Ovary (tissue), 9 donors: Measurements from ENCODE around the gene CASTOR1. TPM values are rescaled to one million over a fixed set of nuclear protein-coding genes. Genes with fewer than 3 reads are reported as not detected.
A peak's percentile ranks its signal among the peaks of the same experiment; 100 is the strongest.

Experiments
- DNase-seq, 5 donors: peaks; one replicate each; pipeline ENCODE4 v3.0.0-alpha.2; 2019 to 2020
- H3K27ac ChIP-seq, 2 donors: fragments of 200-600 bp; one replicate each; pipeline versions ENCODE4 v1.5.1 to v1.8.0; 2019 to 2022
- H3K27me3 ChIP-seq: fragments of 200-600 bp; one replicate; pipeline ENCODE4 v1.8.0; 2022
- H3K36me3 ChIP-seq: fragments of 200-600 bp; sonication (generic); one replicate; pipeline ENCODE4 v1.5.1; 2019
- H3K4me1 ChIP-seq: one replicate; pipeline ENCODE4 v1.8.1; 2013; ENCODE audit warnings: mild to moderate bottlenecking, moderate library complexity; ENCODE audit not compliant: insufficient read depth
- H3K4me3 ChIP-seq: fragments of 200-600 bp; sonication (generic); one replicate; pipeline ENCODE4 v1.5.1; 2017
- H3K9me3 ChIP-seq, 2 donors: fragments of 200-600 bp in 1 of 2; sonication (generic) in 1 of 2; one replicate each; pipeline versions ENCODE4 v1.5.1 to v1.8.1; 2013 to 2019; ENCODE audit warnings: mild to moderate bottlenecking in 1 of 2, moderate library complexity in 1 of 2
- CTCF ChIP-seq, 3 donors: fragments of 450-650 bp in 2 of 3; fragments of 200-600 bp in 1 of 3; IDR thresholded peaks; one replicate each; pipeline versions ENCODE4 v1.5.1 to v1.8.0; 2016 to 2022; ENCODE audit warnings: antibody characterized with exemption in 3 of 3, mild to moderate bottlenecking in 1 of 3
- EP300 ChIP-seq: sonication (generic); formaldehyde crosslinking; IDR thresholded peaks from one replicate; pipeline ENCODE4 v1.6.1; 2017; ENCODE audit warnings: antibody characterized with exemption
- POLR2A ChIP-seq: fragments of 450-650 bp; IDR thresholded peaks from one replicate; pipeline ENCODE4 v1.6.1; 2017; ENCODE audit warnings: antibody characterized with exemption, mild to moderate bottlenecking, moderate library complexity
- WGBS, 3 donors: extraction: QIAGEN DNeasy Blood & Tissue Kit in 1 of 3; methylation state at CpG; one replicate each; pipeline versions ENCODE4 v1.1.5 to v1.1.7; 2013 to 2017; 5-methylcytosine and 5-hydroxymethylcytosine counted together
- intact Hi-C, 4 donors: fragments of 100-400 bp; cut with DNase I; formaldehyde crosslinking; loops; one replicate each; pipeline versions ENCODE4 v1.11.0 to v1.15.1; 2022 to 2023
- polyA plus RNA-seq, 2 donors: library from polyadenylated mRNA; stranded (reverse); fragments of 200-250 nt in 1 of 2; fragments of 350-450 nt in 1 of 2; fragmentation: Illumina TruSeq in 1 of 2; extraction: RNeasy Lipid Tissue Mini Kit (QIAGEN cat#74804) in 1 of 2; gene quantifications; one replicate each; pipeline ENCODE4 v1.2.3, GENCODE V29; 2013 to 2014
- total RNA-seq, 7 donors: library from RNA; depleted of rRNA in 2 of 7; stranded (reverse); fragments of >200 nt in 2 of 7; fragmentation: NEBNext Ultra II Directional in 3 of 7; extraction: Animal tissue kit (Norgen Biotek cat#: 25700) in 3 of 7; gene quantifications; one replicate each; pipeline versions ENCODE4 v1.1.0 to v1.2.4, GENCODE V29; 2016 to 2023
- donor health status: DM: no; HTN: no; CAD: no; lungs with moderate emphysema.
- donor health status: DM: no; HTN: no; CAD: no.
- donor health status: Bipolar disorder and iron deficiency.
- donor health status: DM: yes; HTN: yes; CAD: no.
- donor health status: DM: no; HTN: no; CAD: no.
- donor health status: DM: yes; HTN: yes; CAD: no.

CASTOR1 gene
- total and polyA plus RNA-seq, 9 donors: 3.1 to 31.2 (median 20.6) TPM

- Histone ChIP-seq H3K4me1 (no peaks in the 10 kb centered on the region), H3K27ac (no peak overlapping the region), H3K9me3 (no peaks in the 10 kb centered on the region), H3K36me3 (no peaks in the 10 kb centered on the region), H3K4me3 (no peak overlapping the region), H3K27me3 (no peaks in the 10 kb centered on the region)
- DNase-seq: no peak
- 80 to 95% (median 83%) methylated on average over 9 of the region's 9 CpGs for WGBS, 3 donors
- intact Hi-C loops: loop anchor here in 3 of 4 donors (2.0 to 10.0 kb wide), 3 partner anchors 117 to 222 kb away; no protein-coding TSS in a partner anchor
- no peak for TF ChIP-seq POLR2A
- TF ChIP-seq CTCF (IDR thresholded peaks at IDR 0.05): no peak
- TF ChIP-seq EP300: no peak
Measured at GRCh38 chr22:30265131-30265720, 24.1 kb downstream of the CASTOR1 start.

- WGBS, 3 donors: 84 to 87% (median 85%) methylated on average over 16 to 17 of the region's 17 CpGs
Measured at GRCh38 chr22:30263883-30264282, 25.4 kb downstream of the CASTOR1 start.

GRCh38 chr22:30262917-30263741 lies 26.2 kb downstream of the CASTOR1 start:
- TF ChIP-seq EP300 (no peak), CTCF (IDR thresholded peaks at IDR 0.05) (peak; percentile 95 to 97 (median 95))
- no peaks in the 10 kb centered on the region for H3K4me1 ChIP-seq
- H3K9me3 ChIP-seq: no peaks in the 10 kb centered on the region
- peak; percentile 66 to 84 (median 83) for DNase-seq
- intact Hi-C loops: loop anchor here in 3 of 4 donors (2.0 to 10.0 kb wide), 3 partner anchors 124 to 222 kb away; partner anchors contain the start of gene RNF215 (in 2 of the 3)
- WGBS, 3 donors: 29 to 30% (median 30%) methylated on average over 22 to 27 of the region's 27 CpGs
- no peak overlapping the region for H3K27ac ChIP-seq
- H3K27me3 ChIP-seq: no peaks in the 10 kb centered on the region
- H3K4me3 ChIP-seq: no peak overlapping the region
- H3K36me3 ChIP-seq: no peaks in the 10 kb centered on the region

More at GRCh38 chr22:30263883-30264282, 25.4 kb downstream of the CASTOR1 start:
- DNase-seq: no peak
- H3K4me3 ChIP-seq: no peak overlapping the region
- no peaks in the 10 kb centered on the region for H3K4me1 ChIP-seq
- TF ChIP-seq POLR2A: no peak
- no peaks in the 10 kb centered on the region for H3K36me3 ChIP-seq
- H3K9me3 ChIP-seq: no peaks in the 10 kb centered on the region
- no peaks in the 10 kb centered on the region for H3K27me3 ChIP-seq
- intact Hi-C loops: loop anchor here (2.0 to 10.0 kb wide), 4 partner anchors 123 to 223 kb away; partner anchors contain the start of gene RNF215 (in 2 of the 4)
- no peak overlapping the region for H3K27ac ChIP-seq

- Histone ChIP-seq H3K9me3 (no peaks in the 10 kb centered on the region), H3K4me3 (no peak overlapping the region), H3K4me1 (no peaks in the 10 kb centered on the region), H3K27me3 (no peaks in the 10 kb centered on the region), H3K36me3 (no peaks in the 10 kb centered on the region), H3K27ac (no peak overlapping the region)
- 90 to 92% (median 92%) methylated on average over 4 of the region's 4 CpGs for WGBS, 3 donors
- intact Hi-C loops: loop anchor here in 3 of 4 donors (2.0 to 10.0 kb wide), 3 partner anchors 125 to 223 kb away; partner anchors contain the start of gene RNF215 (in 2 of the 3)
- TF ChIP-seq EP300 (no peak), CTCF (IDR thresholded peaks at IDR 0.05) (no peak), POLR2A (no peak)
- DNase-seq: no peak
Measured at GRCh38 chr22:30262112-30262511, 27.2 kb downstream of the CASTOR1 start.
